HL-60 (cell line): Measurements from ENCODE around the gene NPIPA2.
"Not testable (repeated sequence)": the region's sequence is repeated elsewhere in the genome, so short reads cannot be mapped to it uniquely, and the experiment has no call there.

ENCODE experiments used
- GABPA ChIP-seq: IDR thresholded peaks from 2 replicates; pipeline ENCODE4 v1.6.1; 2012; ENCODE audit warnings: low read depth
- POLR2AphosphoS5 ChIP-seq: IDR thresholded peaks from 2 replicates; pipeline ENCODE4 v1.6.1; 2012; ENCODE audit warnings: low read depth
- TF ChIP-seq, protein P1 (sequence below): IDR thresholded peaks from one replicate; pipeline ENCODE4 v1.5.1; 2011; ENCODE audit warnings: low read length, control low read depth, inconsistent platforms; ENCODE audit not compliant: insufficient read depth
- TF ChIP-seq, protein P2 (sequence below): IDR thresholded peaks from 2 replicates; pipeline ENCODE4 v1.6.1; 2012; ENCODE audit warnings: low read depth; ENCODE audit not compliant: insufficient replicate concordance

DNA sequence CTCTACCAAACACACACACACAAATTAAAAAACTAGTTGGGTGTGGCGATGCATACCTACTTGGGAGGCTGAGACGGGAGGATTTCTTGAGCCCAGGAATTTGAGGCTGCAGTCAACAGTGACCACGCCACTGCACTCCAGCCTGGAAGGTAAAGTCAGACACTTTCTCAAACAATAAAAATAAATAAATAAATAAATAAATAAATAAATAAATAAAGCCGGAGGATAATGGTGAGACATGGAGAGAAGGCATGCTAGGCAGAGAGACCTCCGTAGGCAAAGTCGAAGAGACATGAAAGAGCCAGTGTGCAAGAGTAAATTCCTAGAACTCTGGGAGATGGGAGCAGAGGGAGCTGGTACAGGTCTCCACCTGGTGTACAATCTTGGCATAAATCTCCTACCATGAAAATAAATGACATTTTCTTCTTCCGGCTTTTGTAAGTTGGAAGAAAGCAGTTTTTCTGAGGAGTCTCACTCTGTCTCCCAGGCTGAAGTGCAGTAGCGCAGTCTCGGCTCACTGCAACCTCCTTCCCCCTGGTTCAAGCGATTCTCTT, 1.4 kb upstream of the NPIPA2 start:
- TF ChIP-seq, protein P1, sequence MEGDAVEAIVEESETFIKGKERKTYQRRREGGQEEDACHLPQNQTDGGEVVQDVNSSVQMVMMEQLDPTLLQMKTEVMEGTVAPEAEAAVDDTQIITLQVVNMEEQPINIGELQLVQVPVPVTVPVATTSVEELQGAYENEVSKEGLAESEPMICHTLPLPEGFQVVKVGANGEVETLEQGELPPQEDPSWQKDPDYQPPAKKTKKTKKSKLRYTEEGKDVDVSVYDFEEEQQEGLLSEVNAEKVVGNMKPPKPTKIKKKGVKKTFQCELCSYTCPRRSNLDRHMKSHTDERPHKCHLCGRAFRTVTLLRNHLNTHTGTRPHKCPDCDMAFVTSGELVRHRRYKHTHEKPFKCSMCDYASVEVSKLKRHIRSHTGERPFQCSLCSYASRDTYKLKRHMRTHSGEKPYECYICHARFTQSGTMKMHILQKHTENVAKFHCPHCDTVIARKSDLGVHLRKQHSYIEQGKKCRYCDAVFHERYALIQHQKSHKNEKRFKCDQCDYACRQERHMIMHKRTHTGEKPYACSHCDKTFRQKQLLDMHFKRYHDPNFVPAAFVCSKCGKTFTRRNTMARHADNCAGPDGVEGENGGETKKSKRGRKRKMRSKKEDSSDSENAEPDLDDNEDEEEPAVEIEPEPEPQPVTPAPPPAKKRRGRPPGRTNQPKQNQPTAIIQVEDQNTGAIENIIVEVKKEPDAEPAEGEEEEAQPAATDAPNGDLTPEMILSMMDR, result not testable (repeated sequence)
- TF ChIP-seq, protein P2, sequence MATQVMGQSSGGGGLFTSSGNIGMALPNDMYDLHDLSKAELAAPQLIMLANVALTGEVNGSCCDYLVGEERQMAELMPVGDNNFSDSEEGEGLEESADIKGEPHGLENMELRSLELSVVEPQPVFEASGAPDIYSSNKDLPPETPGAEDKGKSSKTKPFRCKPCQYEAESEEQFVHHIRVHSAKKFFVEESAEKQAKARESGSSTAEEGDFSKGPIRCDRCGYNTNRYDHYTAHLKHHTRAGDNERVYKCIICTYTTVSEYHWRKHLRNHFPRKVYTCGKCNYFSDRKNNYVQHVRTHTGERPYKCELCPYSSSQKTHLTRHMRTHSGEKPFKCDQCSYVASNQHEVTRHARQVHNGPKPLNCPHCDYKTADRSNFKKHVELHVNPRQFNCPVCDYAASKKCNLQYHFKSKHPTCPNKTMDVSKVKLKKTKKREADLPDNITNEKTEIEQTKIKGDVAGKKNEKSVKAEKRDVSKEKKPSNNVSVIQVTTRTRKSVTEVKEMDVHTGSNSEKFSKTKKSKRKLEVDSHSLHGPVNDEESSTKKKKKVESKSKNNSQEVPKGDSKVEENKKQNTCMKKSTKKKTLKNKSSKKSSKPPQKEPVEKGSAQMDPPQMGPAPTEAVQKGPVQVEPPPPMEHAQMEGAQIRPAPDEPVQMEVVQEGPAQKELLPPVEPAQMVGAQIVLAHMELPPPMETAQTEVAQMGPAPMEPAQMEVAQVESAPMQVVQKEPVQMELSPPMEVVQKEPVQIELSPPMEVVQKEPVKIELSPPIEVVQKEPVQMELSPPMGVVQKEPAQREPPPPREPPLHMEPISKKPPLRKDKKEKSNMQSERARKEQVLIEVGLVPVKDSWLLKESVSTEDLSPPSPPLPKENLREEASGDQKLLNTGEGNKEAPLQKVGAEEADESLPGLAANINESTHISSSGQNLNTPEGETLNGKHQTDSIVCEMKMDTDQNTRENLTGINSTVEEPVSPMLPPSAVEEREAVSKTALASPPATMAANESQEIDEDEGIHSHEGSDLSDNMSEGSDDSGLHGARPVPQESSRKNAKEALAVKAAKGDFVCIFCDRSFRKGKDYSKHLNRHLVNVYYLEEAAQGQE, result not testable (repeated sequence)
- not testable (repeated sequence) for TF ChIP-seq POLR2AphosphoS5, GABPA
